ENCODE data around the gene ZNF335.

DNA sequence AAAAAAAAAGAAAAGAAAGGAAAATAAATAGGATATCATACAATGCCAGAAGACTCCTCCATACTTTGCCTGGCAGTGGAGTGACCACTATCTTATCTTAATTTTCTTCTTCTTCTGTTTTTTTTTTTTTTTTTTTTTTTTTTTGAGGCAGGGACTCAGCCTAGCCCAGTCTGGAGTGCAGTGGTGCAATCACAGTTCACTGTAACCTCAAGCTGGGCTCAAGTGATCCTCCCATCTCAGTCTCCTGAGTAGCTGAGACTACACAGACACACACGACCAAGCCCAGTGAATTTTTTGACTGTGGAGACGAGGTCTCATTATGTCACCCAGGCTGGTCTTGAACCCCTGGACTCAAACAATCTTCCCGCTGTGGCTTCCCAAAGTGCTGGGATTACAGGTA is 19.6 kb upstream of the ZNF335 start:
- TF ChIP-seq, protein P1, sequence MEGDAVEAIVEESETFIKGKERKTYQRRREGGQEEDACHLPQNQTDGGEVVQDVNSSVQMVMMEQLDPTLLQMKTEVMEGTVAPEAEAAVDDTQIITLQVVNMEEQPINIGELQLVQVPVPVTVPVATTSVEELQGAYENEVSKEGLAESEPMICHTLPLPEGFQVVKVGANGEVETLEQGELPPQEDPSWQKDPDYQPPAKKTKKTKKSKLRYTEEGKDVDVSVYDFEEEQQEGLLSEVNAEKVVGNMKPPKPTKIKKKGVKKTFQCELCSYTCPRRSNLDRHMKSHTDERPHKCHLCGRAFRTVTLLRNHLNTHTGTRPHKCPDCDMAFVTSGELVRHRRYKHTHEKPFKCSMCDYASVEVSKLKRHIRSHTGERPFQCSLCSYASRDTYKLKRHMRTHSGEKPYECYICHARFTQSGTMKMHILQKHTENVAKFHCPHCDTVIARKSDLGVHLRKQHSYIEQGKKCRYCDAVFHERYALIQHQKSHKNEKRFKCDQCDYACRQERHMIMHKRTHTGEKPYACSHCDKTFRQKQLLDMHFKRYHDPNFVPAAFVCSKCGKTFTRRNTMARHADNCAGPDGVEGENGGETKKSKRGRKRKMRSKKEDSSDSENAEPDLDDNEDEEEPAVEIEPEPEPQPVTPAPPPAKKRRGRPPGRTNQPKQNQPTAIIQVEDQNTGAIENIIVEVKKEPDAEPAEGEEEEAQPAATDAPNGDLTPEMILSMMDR (IDR thresholded peaks at IDR 0.05): no peak
- TF ChIP-seq POLR2A (IDR thresholded peaks at IDR 0.05): no peak

Data from right lobe of liver (tissue), 4 donors.